Measurements from ENCODE around the gene PGLYRP3. TPM values are rescaled to one million over a fixed set of nuclear protein-coding genes. Genes with fewer than 3 reads are reported as not detected.

Gene PGLYRP3
- total and polyA plus RNA-seq, 2 donors (not counting 3 experiments of a cell fraction or from before 2014, with no cell fraction given) = not detected

DNA sequence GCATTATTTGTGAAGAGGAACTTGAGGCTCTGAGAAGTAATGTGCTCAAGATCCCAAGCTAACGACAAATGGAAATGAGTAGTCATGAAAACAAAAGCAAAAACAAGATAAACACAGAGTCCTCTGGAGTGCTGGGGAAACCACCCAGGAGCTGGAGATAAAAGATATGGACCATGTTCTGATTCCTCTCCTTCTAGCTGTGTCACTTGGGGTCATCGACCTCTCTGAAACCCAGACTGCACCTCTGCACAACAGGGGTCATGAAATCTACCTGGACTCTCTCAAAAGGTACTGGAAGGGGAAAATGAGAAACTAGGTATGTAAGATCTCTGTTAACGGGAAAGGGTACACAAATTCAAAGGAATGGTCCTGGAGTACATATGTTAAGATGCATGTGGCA is 29.4 kb upstream of the PGLYRP3 start:
- Histone ChIP-seq H3K27ac (ENCODE audit: insufficient read depth, low read depth, low read length) (no peak overlapping the region), H3K79me2 (ENCODE audit: control insufficient read depth, insufficient read depth, low read length) (no peaks in the 10 kb centered on the region), H3K9me3 (replicated peaks; ENCODE audit: control insufficient read depth, insufficient read depth, low read length) (no peaks in the 10 kb centered on the region), H3K9me1 (replicated peaks; ENCODE audit: control insufficient read depth, extremely low read depth, insufficient read depth, low read length) (no peaks in the 10 kb centered on the region), H3K4me3 (replicated peaks in 1 of 3; ENCODE audit: insufficient read depth in 1 of 3, low read depth in 1 of 3, low read length in 3 of 3) (no peak overlapping the region), H4K20me1 (replicated peaks; ENCODE audit: control insufficient read depth, extremely low read depth, insufficient read depth, low read length) (no peaks in the 10 kb centered on the region), H3K36me3 (ENCODE audit: control insufficient read depth in 2 of 2, extremely low read depth in 1 of 2, insufficient read depth in 2 of 2, low read length in 2 of 2) (no peaks in the 10 kb centered on the region), H3K4me2 (ENCODE audit: insufficient read depth, low read length) (no peak overlapping the region), H3K27me3 (ENCODE audit: control insufficient read depth in 2 of 2, insufficient read depth in 2 of 2, low read length in 2 of 2) (peaks cover 2 to 3% of the 10 kb centered on the region in 2 experiments), H3K9ac (replicated peaks; ENCODE audit: extremely low read depth, insufficient read depth, low read length) (no peak overlapping the region), H3K4me1 (ENCODE audit: control insufficient read depth, extremely low read depth, insufficient read depth, low read length) (no peaks in the 10 kb centered on the region), H2AFZ (ENCODE audit: low read depth, low read length) (no peak overlapping the region)
- intact Hi-C loops (cut with micrococcal nuclease) = no loop called here
- no peak for FAIRE-seq
- TF ChIP-seq MYC (IDR thresholded peaks at IDR 0.05; ENCODE audit: low read depth, low read length) (no peak), FOS (IDR thresholded peaks at IDR 0.05; ENCODE audit: borderline replicate concordance, insufficient read depth, low read length) (no peak), POLR2AphosphoS5 (IDR thresholded peaks at IDR 0.05; ENCODE audit: insufficient read depth, low read depth, low read length) (no peak), GATA2 (IDR thresholded peaks at IDR 0.05; ENCODE audit: insufficient read depth, insufficient read length, low read depth, low read length) (no peak), EZH2 (IDR thresholded peaks at IDR 0.05; ENCODE audit: borderline replicate concordance, low read depth, low read length, severe bottlenecking) (no peak), JUN (IDR thresholded peaks at IDR 0.05; ENCODE audit: borderline replicate concordance, insufficient read depth, insufficient read length, low read depth) (no peak)
- TF ChIP-seq, protein P1, sequence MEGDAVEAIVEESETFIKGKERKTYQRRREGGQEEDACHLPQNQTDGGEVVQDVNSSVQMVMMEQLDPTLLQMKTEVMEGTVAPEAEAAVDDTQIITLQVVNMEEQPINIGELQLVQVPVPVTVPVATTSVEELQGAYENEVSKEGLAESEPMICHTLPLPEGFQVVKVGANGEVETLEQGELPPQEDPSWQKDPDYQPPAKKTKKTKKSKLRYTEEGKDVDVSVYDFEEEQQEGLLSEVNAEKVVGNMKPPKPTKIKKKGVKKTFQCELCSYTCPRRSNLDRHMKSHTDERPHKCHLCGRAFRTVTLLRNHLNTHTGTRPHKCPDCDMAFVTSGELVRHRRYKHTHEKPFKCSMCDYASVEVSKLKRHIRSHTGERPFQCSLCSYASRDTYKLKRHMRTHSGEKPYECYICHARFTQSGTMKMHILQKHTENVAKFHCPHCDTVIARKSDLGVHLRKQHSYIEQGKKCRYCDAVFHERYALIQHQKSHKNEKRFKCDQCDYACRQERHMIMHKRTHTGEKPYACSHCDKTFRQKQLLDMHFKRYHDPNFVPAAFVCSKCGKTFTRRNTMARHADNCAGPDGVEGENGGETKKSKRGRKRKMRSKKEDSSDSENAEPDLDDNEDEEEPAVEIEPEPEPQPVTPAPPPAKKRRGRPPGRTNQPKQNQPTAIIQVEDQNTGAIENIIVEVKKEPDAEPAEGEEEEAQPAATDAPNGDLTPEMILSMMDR (IDR thresholded peaks at IDR 0.05; ENCODE audit: extremely low read depth in 1 of 2, insufficient read depth in 1 of 2, low read depth in 1 of 2, low read length in 2 of 2) = no peak
- no peak for DNase-seq (ENCODE audit: low read depth, low spot score)
- dilution Hi-C loops (cut with MboI; ENCODE audit: extremely low pct_ligation_motif_present, low sequenced_read_pairs) = no loop called here
- ChIA-PET CTCF (no interaction called here), POLR2A (no interaction called here)
- no TSS peak for BruUV-seq (replicated peaks)
